ENCODE results near the gene SLC25A14.

Gene SLC25A14

GRCh38 chrX:130419263-130419662 is 79.5 kb downstream of the SLC25A14 start:
- TF ChIP-seq, protein P1, sequence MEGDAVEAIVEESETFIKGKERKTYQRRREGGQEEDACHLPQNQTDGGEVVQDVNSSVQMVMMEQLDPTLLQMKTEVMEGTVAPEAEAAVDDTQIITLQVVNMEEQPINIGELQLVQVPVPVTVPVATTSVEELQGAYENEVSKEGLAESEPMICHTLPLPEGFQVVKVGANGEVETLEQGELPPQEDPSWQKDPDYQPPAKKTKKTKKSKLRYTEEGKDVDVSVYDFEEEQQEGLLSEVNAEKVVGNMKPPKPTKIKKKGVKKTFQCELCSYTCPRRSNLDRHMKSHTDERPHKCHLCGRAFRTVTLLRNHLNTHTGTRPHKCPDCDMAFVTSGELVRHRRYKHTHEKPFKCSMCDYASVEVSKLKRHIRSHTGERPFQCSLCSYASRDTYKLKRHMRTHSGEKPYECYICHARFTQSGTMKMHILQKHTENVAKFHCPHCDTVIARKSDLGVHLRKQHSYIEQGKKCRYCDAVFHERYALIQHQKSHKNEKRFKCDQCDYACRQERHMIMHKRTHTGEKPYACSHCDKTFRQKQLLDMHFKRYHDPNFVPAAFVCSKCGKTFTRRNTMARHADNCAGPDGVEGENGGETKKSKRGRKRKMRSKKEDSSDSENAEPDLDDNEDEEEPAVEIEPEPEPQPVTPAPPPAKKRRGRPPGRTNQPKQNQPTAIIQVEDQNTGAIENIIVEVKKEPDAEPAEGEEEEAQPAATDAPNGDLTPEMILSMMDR (conservative IDR thresholded peaks at IDR 0.05; ENCODE audit: low read depth, low read length): no peak
- no peak overlapping the region for H3K4me3 ChIP-seq (ENCODE audit: low read depth, low read length)
- no peak for DNase-seq (ENCODE audit: low read depth)

Measured in choroid plexus epithelial cell (primary cell).